ENCODE data around the gene NLRC5. TPM values are rescaled to one million over a fixed set of nuclear protein-coding genes. Genes with fewer than 3 reads are reported as not detected.

Gene NLRC5
- total and polyA plus RNA-seq, 9 of the 15 experiments (the other 6 are each of a cell fraction or from before 2014, with no cell fraction given) = 0.59 to 0.71 TPM; not detected in 7

- TF ChIP-seq ELF2 (CRISPR knock-in tag; IDR thresholded peaks at IDR 0.05) (no peak), JUND (IDR thresholded peaks at IDR 0.05; ENCODE audit: borderline replicate concordance, low read depth, low read length) (peak; percentile 75; the same call in 1 of the 2 replicates), JUND (tag; IDR thresholded peaks at IDR 0.05; ENCODE audit: borderline replicate concordance, low read depth, low read length) (peak; percentile 50; the same call in 1 of the 3 replicates), RBM25 (IDR thresholded peaks at IDR 0.05; ENCODE audit: low read depth, low read length, severe bottlenecking) (peak; percentile 41), HDAC2 (IDR thresholded peaks at IDR 0.05) (0 out of 2 replicates have a peak, but pooled peaks have one; percentile 17), BCL6 (CRISPR knock-in tag; IDR thresholded peaks at IDR 0.05) (no peak), VEZF1 (CRISPR knock-in tag; IDR thresholded peaks at IDR 0.05) (peak; percentile 27; the same call in 1 of the 2 replicates), DPF2 (IDR thresholded peaks at IDR 0.05) (no peak), ATF3 (IDR thresholded peaks at IDR 0.05) (peak; percentile 54; the same call in 1 of the 2 replicates), ATF3 (CRISPR knock-in tag; conservative IDR thresholded peaks at IDR 0.05) (no peak), BCOR (IDR thresholded peaks at IDR 0.05) (peak; percentile 71), FOSL1 (tag; conservative IDR thresholded peaks at IDR 0.05) (peak; percentile 88), CBFA2T3 (IDR thresholded peaks at IDR 0.05) (0 out of 2 replicates have a peak, but pooled peaks have one; percentile 15)
Observed at GRCh38 chr16:57123216-57123973, 134.0 kb downstream of the NLRC5 start (continued).
